Transverse colon (tissue), 1 donor: ENCODE measurements around the gene DIO3.

ENCODE experiments used
- EP300 ChIP-seq: sonication (generic); formaldehyde crosslinking; IDR thresholded peaks from one replicate; pipeline ENCODE4 v1.6.1; 2017; ENCODE audit warnings: antibody characterized with exemption, low read depth
- POLR2A ChIP-seq: fragments of 450-650 bp; IDR thresholded peaks from one replicate; pipeline ENCODE4 v1.6.1; 2016; ENCODE audit warnings: antibody characterized with exemption, mild to moderate bottlenecking, moderate library complexity

- TF ChIP-seq POLR2A (no peak), EP300 (no peak)
These were observed 23.9 kb downstream of the DIO3 start for GRCh38 chr14:101585211-101585610.
